ENCODE data around the gene FAM120B.
"Not testable (repeated sequence)": the region's sequence is repeated elsewhere in the genome, so short reads cannot be mapped to it uniquely, and the experiment has no call there.

Gene FAM120B

DNA sequence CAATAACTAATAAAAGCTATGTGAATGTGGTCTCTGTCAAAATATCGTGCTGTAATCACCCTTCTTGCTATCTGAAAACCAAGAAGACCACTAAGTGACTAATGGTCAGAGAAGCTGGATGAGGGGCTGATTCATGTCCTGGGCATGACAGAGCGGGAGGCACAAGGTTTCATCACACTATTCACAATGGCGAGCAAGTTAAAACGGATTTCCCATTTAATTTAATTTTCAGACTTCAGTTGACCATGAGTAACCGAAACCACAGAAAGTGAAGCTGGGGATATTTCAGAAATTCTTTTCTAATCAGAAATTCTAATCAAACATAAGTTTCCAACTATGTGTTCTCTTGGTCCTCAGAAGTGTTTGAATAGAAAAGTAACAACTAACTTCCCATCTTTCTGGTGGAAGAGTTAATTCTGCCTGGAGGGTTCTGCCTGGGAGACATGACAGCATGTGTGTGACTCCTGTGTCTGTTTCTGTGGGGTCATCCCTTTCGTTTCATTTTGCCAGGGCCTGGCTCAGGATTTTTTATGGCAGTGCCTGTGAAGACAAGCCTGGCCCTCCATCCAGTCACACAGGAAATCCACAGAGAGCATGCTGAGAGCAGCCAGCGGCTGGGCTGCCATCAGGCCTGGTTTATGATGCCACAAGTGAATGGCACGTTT lies 98.9 kb downstream of the FAM120B start:
- Histone ChIP-seq H3K9ac (ENCODE audit: low read length in 5 of 5) (no peak overlapping the region), H3K4me1 (ENCODE audit: control insufficient read depth in 5 of 5, insufficient read depth in 5 of 5, low read length in 5 of 5) (peaks cover 0 to 8% (median 3%) of the 10 kb centered on the region in 5 donors), H3K9me3 (ENCODE audit: control insufficient read depth in 5 of 5, low read length in 5 of 5) (peaks cover 0 to 3% (median 0%) of the 10 kb centered on the region in 5 donors), H3K27me3 (ENCODE audit: control insufficient read depth in 5 of 5, insufficient read depth in 4 of 5, low read length in 5 of 5) (no peaks in the 10 kb centered on the region), H3K4me3 (ENCODE audit: low read depth in 1 of 5, low read length in 5 of 5) (no peak overlapping the region), H3K27ac (ENCODE audit: low read depth, low read length) (no peak overlapping the region), H3K36me3 (ENCODE audit: control insufficient read depth in 5 of 5, insufficient read depth in 5 of 5, low read length in 5 of 5) (peaks cover 11 to 66% (median 51%) of the 10 kb centered on the region in 5 donors)

- Histone ChIP-seq H3K9me3 (ENCODE audit: control insufficient read depth in 5 of 5, low read length in 5 of 5) (peaks cover 0 to 4% (median 0%) of the 10 kb centered on the region in 5 donors), H3K36me3 (ENCODE audit: control insufficient read depth in 5 of 5, insufficient read depth in 5 of 5, low read length in 5 of 5) (peaks cover 11 to 48% (median 35%) of the 10 kb centered on the region in 5 donors), H3K4me3 (ENCODE audit: low read depth in 1 of 5, low read length in 5 of 5) (no peak overlapping the region), H3K4me1 (ENCODE audit: control insufficient read depth in 5 of 5, insufficient read depth in 5 of 5, low read length in 5 of 5) (peaks cover 0 to 8% (median 3%) of the 10 kb centered on the region in 5 donors), H3K9ac (ENCODE audit: low read length in 5 of 5) (no peak overlapping the region), H3K27me3 (ENCODE audit: control insufficient read depth in 5 of 5, insufficient read depth in 4 of 5, low read length in 5 of 5) (no peaks in the 10 kb centered on the region), H3K27ac (ENCODE audit: low read depth, low read length) (no peak overlapping the region)
Measured at GRCh38 chr6:170407200-170407599, 100.6 kb downstream of the FAM120B start.

DNA sequence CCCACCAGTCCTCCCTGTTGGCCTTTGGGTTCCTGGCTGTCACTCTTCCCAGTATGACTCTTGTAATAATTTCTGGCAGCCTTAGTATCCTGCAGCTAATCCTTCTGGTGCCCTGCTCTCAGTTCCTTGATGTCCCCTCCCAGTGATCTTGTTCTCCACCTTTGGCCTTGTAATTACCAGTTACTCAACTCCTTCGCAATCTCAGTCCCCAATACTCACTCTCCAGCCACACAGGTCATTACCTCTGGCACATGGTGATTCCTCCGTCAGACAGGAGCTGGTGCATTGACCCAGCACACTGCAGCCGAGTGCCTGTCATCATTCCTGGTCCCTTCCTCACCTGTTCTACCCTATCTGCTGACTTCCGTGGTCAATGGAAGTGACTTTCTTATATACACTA lies 101.4 kb downstream of the FAM120B start:
- Histone ChIP-seq H3K4me1 (ENCODE audit: control insufficient read depth in 5 of 5, insufficient read depth in 5 of 5, low read length in 5 of 5) (peaks cover 0 to 8% (median 3%) of the 10 kb centered on the region in 5 donors), H3K9ac (ENCODE audit: low read length in 5 of 5) (no peak overlapping the region), H3K27ac (ENCODE audit: low read depth, low read length) (no peak overlapping the region), H3K36me3 (ENCODE audit: control insufficient read depth in 5 of 5, insufficient read depth in 5 of 5, low read length in 5 of 5) (peaks cover 11 to 41% (median 27%) of the 10 kb centered on the region in 5 donors), H3K9me3 (ENCODE audit: control insufficient read depth in 5 of 5, low read length in 5 of 5) (peaks cover 0 to 4% (median 0%) of the 10 kb centered on the region in 5 donors), H3K4me3 (ENCODE audit: low read depth in 1 of 5, low read length in 5 of 5) (no peak overlapping the region), H3K27me3 (ENCODE audit: control insufficient read depth in 5 of 5, insufficient read depth in 4 of 5, low read length in 5 of 5) (no peaks in the 10 kb centered on the region)

GRCh38 chr6:170409746-170410145 lies 103.2 kb downstream of the FAM120B start:
- H3K36me3 ChIP-seq (ENCODE audit: control insufficient read depth in 5 of 5, insufficient read depth in 5 of 5, low read length in 5 of 5) = peaks cover 5 to 23% (median 15%) of the 10 kb centered on the region in 5 donors
- H3K4me3 ChIP-seq (ENCODE audit: low read depth in 1 of 5, low read length in 5 of 5); H3K9ac ChIP-seq (ENCODE audit: low read length in 5 of 5); H3K27ac ChIP-seq (ENCODE audit: low read depth, low read length); H3K9me3 ChIP-seq (ENCODE audit: control insufficient read depth in 5 of 5, low read length in 5 of 5); H3K4me1 ChIP-seq (ENCODE audit: control insufficient read depth in 5 of 5, insufficient read depth in 5 of 5, low read length in 5 of 5); H3K27me3 ChIP-seq (ENCODE audit: control insufficient read depth in 5 of 5, insufficient read depth in 4 of 5, low read length in 5 of 5): not testable (repeated sequence)

GRCh38 chr6:170410241-170410640 lies 103.7 kb downstream of the FAM120B start:
- H3K27me3 ChIP-seq (ENCODE audit: control insufficient read depth in 5 of 5, insufficient read depth in 4 of 5, low read length in 5 of 5) = no peaks in the 10 kb centered on the region
- H3K27ac ChIP-seq (ENCODE audit: low read depth, low read length) = no peak overlapping the region
- peaks cover 0 to 10% (median 2%) of the 10 kb centered on the region in 5 donors for H3K9me3 ChIP-seq (ENCODE audit: control insufficient read depth in 5 of 5, low read length in 5 of 5)
- no peak overlapping the region for H3K9ac ChIP-seq (ENCODE audit: low read length in 5 of 5)
- H3K36me3 ChIP-seq (ENCODE audit: control insufficient read depth in 5 of 5, insufficient read depth in 5 of 5, low read length in 5 of 5) = peaks cover 0 to 18% (median 10%) of the 10 kb centered on the region in 5 donors
- H3K4me1 ChIP-seq (ENCODE audit: control insufficient read depth in 5 of 5, insufficient read depth in 5 of 5, low read length in 5 of 5) = peaks cover 0 to 8% (median 3%) of the 10 kb centered on the region in 5 donors
- no peak overlapping the region for H3K4me3 ChIP-seq (ENCODE audit: low read depth in 1 of 5, low read length in 5 of 5)

GRCh38 chr6:170415318-170415717 lies 108.8 kb downstream of the FAM120B start:
- Histone ChIP-seq H3K4me1 (ENCODE audit: control insufficient read depth in 5 of 5, insufficient read depth in 5 of 5, low read length in 5 of 5) (no peaks in the 10 kb centered on the region), H3K9ac (ENCODE audit: low read length in 5 of 5) (no peak overlapping the region), H3K27ac (ENCODE audit: low read depth, low read length) (no peak overlapping the region), H3K9me3 (ENCODE audit: control insufficient read depth in 5 of 5, low read length in 5 of 5) (peaks cover 0 to 12% (median 2%) of the 10 kb centered on the region in 5 donors), H3K36me3 (ENCODE audit: control insufficient read depth in 5 of 5, insufficient read depth in 5 of 5, low read length in 5 of 5) (no peaks in the 10 kb centered on the region), H3K27me3 (ENCODE audit: control insufficient read depth in 5 of 5, insufficient read depth in 4 of 5, low read length in 5 of 5) (peaks cover 0 to 8% (median 3%) of the 10 kb centered on the region in 5 donors), H3K4me3 (ENCODE audit: low read depth in 1 of 5, low read length in 5 of 5) (no peak overlapping the region)

DNA sequence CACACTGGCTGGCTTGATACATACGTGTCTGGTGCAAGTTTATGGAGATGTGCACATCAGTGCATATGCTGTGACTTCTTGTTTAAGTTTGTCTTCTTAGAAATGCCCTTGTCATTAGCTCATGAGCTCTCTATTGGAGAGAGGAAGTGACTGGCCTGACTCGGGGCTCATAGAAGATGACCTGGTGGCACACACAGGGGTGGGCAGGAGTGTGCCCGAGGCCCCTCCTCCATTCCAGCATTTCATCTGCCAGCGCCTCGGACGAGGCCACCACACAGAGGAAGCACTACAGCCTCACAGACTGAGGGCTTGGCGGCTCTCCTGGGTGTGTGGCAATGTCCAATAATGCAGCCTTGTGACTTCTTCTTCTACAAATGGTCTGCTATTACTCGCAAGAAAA lies 109.7 kb downstream of the FAM120B start:
- Histone ChIP-seq H3K27ac (ENCODE audit: low read depth, low read length) (no peak overlapping the region), H3K9me3 (ENCODE audit: control insufficient read depth in 5 of 5, low read length in 5 of 5) (peaks cover 0 to 8% (median 0%) of the 10 kb centered on the region in 5 donors), H3K4me3 (ENCODE audit: low read depth in 1 of 5, low read length in 5 of 5) (no peak overlapping the region), H3K4me1 (ENCODE audit: control insufficient read depth in 5 of 5, insufficient read depth in 5 of 5, low read length in 5 of 5) (no peaks in the 10 kb centered on the region), H3K9ac (ENCODE audit: low read length in 5 of 5) (no peak overlapping the region), H3K27me3 (ENCODE audit: control insufficient read depth in 5 of 5, insufficient read depth in 4 of 5, low read length in 5 of 5) (peaks cover 0 to 8% (median 3%) of the 10 kb centered on the region in 5 donors), H3K36me3 (ENCODE audit: control insufficient read depth in 5 of 5, insufficient read depth in 5 of 5, low read length in 5 of 5) (no peaks in the 10 kb centered on the region)

- Histone ChIP-seq H3K9ac (ENCODE audit: low read length in 5 of 5) (no peak overlapping the region), H3K36me3 (ENCODE audit: control insufficient read depth in 5 of 5, insufficient read depth in 5 of 5, low read length in 5 of 5) (no peaks in the 10 kb centered on the region), H3K9me3 (ENCODE audit: control insufficient read depth in 5 of 5, low read length in 5 of 5) (peaks cover 0 to 8% (median 0%) of the 10 kb centered on the region in 5 donors), H3K27ac (ENCODE audit: low read depth, low read length) (no peak overlapping the region), H3K4me1 (ENCODE audit: control insufficient read depth in 5 of 5, insufficient read depth in 5 of 5, low read length in 5 of 5) (no peaks in the 10 kb centered on the region), H3K4me3 (ENCODE audit: low read depth in 1 of 5, low read length in 5 of 5) (no peak overlapping the region), H3K27me3 (ENCODE audit: control insufficient read depth in 5 of 5, insufficient read depth in 4 of 5, low read length in 5 of 5) (peaks cover 0 to 13% (median 3%) of the 10 kb centered on the region in 5 donors)
Measured at GRCh38 chr6:170416959-170417606, 110.5 kb downstream of the FAM120B start.

DNA sequence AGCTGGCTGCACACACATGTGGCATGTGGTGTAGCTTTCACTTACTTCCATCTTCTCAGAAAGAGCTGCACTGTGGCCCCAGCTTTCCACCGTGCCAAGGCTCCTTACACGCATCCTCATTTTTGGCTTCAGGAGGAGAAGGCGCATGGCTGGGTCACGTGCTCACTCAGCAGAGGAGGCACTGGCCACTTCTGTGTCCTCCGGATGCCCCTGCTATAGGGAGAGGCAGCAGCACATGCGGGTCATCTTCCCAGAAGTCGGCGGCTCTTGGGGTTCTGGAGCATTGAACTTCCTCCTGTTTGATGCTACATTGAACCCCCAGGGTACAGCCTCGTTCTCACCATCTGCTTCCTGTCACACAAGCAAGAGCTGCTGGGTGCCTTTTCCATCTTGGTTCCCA lies 111.3 kb downstream of the FAM120B start:
- H3K9ac ChIP-seq (ENCODE audit: low read length in 5 of 5) = no peak overlapping the region
- H3K4me1 ChIP-seq (ENCODE audit: control insufficient read depth in 5 of 5, insufficient read depth in 5 of 5, low read length in 5 of 5) = no peaks in the 10 kb centered on the region
- H3K36me3 ChIP-seq (ENCODE audit: control insufficient read depth in 5 of 5, insufficient read depth in 5 of 5, low read length in 5 of 5) = no peaks in the 10 kb centered on the region
- H3K27ac ChIP-seq (ENCODE audit: low read depth, low read length) = no peak overlapping the region
- peaks cover 0 to 8% (median 0%) of the 10 kb centered on the region in 5 donors for H3K9me3 ChIP-seq (ENCODE audit: control insufficient read depth in 5 of 5, low read length in 5 of 5)
- H3K4me3 ChIP-seq (ENCODE audit: low read depth in 1 of 5, low read length in 5 of 5) = no peak overlapping the region
- H3K27me3 ChIP-seq (ENCODE audit: control insufficient read depth in 5 of 5, insufficient read depth in 4 of 5, low read length in 5 of 5) = peaks cover 0 to 15% (median 3%) of the 10 kb centered on the region in 5 donors

DNA sequence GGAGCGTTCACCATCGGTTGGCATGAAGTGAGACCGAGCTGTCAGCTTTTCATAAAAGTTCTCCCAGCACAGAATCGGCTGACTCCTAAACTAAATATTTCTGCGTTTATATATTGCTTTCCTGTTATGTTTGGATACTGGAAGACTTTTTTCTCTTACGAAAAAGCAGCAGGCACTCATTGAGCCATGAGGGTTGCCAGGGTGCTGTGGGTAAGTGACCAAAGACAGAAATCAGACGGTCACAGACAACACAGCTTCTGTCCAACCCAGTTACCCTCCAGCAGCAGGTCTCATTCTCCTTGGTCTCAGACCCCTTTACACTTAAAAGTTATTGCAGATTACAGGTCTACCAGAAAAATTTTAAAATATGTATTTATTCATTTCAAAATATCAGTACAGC lies 113.7 kb downstream of the FAM120B start:
- H3K36me3 ChIP-seq (ENCODE audit: control insufficient read depth in 5 of 5, insufficient read depth in 5 of 5, low read length in 5 of 5) = no peaks in the 10 kb centered on the region
- no peaks in the 10 kb centered on the region for H3K4me1 ChIP-seq (ENCODE audit: control insufficient read depth in 5 of 5, insufficient read depth in 5 of 5, low read length in 5 of 5)
- H3K27ac ChIP-seq (ENCODE audit: low read depth, low read length) = no peak overlapping the region
- H3K9ac ChIP-seq (ENCODE audit: low read length in 5 of 5) = no peak overlapping the region
- peaks cover 0 to 3% (median 0%) of the 10 kb centered on the region in 5 donors for H3K9me3 ChIP-seq (ENCODE audit: control insufficient read depth in 5 of 5, low read length in 5 of 5)
- H3K27me3 ChIP-seq (ENCODE audit: control insufficient read depth in 5 of 5, insufficient read depth in 4 of 5, low read length in 5 of 5) = peaks cover 0 to 16% (median 12%) of the 10 kb centered on the region in 5 donors
- H3K4me3 ChIP-seq (ENCODE audit: low read depth in 1 of 5, low read length in 5 of 5) = no peak overlapping the region

All from subcutaneous abdominal adipose tissue (tissue), 5 donors.